OCI-M1 (cell line): ENCODE results near the gene PRXL2C.
"Not testable (repeated sequence)": the region's sequence is repeated elsewhere in the genome, so short reads cannot be mapped to it uniquely, and the experiment has no call there.

Experiments used
- DNase-seq: peaks from one replicate; lab custom pipeline; 2025; lab: John Stamatoyannopoulos, UW

PRXL2C gene

DNA sequence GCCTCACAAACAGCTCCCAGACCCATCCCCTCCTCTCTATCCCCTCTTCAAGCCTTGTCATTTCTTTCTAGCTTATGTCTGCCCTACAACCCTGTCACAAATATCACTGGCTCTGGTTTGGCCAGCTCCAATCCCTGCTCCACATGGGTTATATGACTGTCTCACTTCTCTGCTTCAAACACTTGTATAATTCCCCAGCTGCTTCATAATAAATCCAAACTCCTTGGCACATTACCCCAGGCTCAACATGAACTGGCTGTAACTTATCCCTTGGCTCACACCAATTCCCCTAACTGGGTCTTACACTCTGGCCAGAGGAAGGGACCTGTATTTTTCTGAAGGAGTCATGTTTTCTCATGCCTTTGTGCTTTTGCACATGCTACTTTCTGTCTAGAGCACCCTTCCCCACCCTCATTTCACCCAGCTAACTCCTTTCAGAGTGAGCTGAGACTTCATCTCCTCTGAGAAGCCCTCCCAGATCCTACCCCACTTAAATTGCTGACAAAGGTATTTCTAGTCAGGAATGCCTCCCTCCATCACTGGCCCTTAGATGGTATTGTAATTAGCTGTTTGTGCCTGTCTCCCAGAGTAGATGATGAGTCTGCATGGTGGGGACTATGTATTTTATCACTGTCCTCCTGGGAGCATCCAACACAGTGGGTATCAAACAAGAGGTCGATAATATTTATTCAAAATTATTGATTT, 5.3 kb downstream of the PRXL2C start:
- DNase-seq = no peak

DNA sequence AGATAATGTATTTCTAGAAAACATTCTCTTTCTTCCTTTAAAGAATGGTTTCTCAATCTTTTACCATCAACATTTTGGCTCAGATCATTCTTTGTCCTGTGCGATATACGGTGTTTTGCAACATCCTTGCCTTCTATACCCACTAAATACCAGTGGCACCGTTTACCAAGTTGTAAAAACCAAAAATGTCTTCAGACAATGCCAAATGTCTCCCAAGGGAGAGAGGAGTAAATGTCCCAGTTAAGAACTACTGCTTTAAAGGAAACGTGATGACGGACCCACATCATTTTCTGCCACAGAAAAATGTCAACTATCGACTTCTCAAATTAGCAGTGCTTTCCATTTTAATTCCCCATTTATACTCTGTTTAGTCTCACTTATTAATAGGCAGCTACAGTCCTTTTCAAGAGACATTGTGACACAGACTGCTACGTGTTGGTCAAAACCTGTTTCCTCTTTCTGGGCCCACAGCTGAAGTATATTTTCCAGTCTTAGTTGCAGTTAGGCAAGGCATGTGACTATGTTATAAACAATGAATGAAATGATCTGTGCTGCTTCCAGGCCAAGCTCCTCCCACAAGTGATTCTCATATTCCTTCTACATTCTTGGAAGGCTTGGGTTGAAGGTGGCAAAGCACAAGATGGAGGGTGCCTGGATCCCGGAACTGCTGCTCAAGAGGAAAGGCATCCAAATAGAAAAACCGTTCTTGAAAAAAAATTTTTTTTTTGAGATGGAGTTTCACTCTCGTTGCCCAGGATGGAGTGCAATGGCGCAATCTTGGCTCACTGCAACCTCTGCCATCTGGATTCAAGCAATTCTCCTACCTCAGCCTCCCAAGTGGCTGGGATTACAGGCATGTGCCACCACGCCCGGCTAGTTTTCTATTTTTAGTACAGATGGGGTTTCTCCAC, 8.8 kb downstream of the PRXL2C start:
- peak; percentile 9 for DNase-seq

DNA sequence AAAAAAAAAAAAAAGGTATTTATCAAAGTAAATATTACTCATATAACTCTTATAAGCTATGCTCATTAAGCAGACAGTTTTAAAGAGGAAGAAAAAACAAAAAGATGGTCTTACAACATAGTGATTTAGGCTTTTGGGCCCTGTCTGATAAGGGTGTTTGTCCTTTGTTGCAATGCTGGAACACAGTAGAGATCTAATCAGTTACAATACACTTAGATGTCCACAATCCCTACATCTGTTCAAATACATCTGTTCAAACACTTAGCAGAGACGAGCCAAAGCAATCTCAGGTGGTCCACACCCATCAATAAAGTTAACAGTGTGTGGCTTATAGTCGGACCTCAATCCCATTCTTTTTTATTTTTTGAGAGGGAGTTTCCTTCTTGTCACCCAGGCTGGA, 11.0 kb downstream of the PRXL2C start:
- no peak for DNase-seq

DNA sequence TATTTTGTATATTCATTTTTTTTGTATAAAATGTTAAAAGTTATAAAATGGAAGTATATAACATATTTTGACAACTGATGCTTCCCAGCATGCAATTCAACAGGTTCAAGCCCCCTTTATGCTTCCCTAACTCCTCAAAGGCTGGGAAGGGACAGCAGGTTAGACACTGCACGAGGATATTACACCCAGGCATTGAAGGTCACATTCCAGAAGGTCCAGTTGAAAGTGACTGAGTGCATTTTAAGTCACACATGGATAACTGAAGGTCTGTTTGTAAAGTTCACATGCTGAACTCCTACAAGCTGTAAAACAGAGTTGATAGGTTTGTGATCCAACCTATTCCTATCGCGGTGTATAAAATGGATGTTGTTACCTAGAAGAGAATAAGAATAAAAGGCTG, 13.6 kb downstream of the PRXL2C start:
- no peak for DNase-seq

DNA sequence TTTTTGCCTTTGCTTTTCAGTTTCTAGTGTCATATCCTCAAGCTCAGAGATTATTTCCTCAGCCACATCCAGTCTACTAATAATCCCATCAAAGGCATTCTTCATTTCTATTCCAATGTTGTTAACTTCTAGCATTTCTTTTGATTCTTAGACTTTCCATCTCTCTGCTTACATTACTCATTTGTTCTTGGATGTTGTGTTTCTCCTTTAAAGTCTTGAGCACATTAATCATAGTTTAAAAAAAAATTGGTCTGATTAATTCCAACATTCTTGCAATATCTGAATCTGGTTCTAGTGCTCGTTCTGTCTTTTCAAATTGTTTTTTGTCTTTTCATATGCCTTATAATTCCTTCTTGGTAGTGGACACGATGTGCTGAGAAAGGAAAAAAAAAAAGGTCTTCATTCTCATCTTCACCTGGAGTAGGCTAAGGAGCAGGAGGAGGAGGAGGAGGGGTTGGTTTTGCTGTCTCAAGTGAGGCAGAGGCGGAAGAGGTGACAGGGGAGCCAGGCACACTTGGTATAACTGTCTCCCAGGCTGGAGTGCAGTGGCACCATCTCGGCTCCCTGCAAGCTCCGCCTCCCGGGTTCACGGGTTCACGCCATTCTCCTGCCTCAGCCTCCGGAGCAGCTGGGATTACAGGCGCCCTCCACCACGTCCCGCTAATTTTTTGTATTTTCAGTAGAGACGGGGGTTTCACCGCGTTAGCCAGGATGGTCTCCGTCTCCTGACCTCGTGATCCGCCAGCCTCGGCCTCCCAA, 16.3 kb downstream of the PRXL2C start:
- DNase-seq = no peak

DNA sequence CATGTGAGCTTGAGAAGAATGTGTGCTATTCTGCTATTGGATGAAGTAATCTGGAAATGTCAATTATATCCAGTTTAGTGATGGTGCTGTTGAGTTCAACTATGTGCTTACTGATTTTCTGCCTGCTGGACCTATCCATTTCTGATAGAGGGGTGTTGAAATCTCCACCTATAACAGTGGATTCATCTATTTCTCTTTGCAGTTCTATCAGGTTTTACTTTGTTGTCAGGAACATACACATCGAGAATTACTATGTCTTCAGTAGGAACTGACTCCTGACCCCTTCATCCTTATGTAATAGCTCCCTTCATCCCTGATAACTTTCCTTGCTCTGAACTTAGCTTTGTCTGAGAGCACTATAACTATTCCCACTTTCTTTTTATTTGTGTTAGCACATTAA, 18.7 kb downstream of the PRXL2C start:
- no peak for DNase-seq

DNA sequence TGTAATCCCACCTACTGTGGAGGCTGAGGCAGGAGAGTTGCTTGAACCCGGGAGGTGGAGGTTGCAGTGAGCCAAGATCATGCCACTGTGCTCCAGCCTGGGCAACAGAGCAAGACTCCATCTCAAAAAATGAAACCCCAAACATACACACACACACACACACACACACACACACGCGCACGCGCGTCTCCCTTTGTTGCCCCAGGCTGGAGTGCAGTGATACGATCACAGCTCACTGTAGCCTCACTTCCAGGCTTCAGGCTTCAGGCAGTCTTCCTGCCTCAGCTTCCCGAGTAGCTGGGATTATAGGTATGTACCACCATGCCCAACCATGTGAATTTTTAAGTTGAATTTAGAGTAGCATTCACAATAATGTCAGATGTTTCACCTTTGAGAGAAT, 21.5 kb downstream of the PRXL2C start:
- not testable (repeated sequence) for DNase-seq

DNA sequence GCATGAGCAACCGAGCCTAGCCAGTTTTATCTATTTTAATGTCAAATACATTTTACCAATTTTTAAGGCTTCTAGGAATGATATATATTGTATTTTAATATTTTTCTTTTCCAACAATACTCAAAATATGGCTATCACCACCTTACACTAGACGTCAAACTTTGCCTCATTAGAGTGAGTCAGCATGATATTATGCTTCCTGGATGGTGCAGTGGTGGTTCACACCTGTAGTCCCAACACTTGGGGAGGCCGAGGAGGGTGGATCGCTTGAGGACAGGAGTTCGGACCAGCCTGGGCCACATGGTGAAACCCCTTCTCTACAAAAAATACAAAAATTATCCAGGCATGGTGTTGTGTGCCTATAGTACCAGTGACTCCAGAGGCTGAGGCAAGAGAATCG, 28.2 kb downstream of the PRXL2C start:
- DNase-seq = no peak

DNA sequence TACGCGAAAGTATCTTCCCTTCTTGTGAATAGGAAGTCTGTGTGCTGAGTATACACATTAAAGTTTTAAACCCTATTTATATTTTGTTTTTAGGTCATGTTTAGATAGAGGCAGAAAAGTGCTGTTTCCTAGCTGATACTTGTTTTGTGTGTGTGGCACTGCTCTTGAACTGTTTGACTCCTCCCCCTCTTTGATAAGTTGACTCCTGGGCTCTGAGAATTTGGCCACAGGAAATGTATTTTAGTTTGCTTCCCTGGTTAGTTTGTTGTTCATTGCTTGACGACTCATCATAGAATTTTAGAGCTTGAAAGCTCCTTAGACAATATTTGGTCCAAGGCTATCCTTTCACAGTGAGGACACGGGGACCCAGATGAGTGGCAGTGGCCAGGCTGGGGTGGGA, 33.5 kb downstream of the PRXL2C start:
- no peak for DNase-seq

DNA sequence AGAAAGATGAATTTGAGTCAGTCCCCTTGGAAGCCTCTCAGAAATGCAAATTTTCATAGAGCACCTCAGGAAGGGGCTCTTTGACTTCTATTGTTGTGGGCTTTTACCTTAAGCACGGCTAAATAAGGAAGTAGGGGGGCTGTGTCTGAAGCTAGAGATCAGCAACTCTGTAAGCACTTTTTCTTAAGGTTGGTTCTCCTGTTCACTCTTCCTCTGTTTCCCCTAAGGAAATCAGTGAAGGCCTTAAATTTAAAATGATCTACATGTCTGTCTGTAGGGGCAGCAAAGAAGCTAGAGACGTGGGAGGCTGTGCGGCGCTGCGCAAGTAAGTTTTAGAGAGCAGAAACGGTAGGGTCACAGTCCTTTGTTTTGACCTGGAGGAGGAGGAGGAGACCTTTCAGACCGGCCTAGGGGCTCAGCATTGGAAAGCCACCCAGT, 34.3 kb downstream of the PRXL2C start:
- no peak for DNase-seq

DNA sequence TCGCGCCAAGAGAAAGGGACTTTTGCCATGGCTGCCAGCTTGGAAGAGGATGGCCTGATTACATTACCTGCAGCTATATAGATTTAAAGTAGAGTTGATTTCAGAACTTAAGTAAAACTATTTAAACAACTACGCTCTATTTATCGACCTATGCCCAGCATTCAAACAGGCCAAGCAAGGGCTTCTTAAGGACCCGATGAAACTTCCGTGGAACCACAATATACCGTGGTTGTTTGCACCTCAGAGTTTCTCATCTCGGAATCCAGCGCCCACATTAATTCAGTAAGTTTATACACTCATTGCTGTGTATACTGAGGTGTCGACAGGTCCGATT, 35.0 kb downstream of the PRXL2C start:
- DNase-seq = no peak

DNA sequence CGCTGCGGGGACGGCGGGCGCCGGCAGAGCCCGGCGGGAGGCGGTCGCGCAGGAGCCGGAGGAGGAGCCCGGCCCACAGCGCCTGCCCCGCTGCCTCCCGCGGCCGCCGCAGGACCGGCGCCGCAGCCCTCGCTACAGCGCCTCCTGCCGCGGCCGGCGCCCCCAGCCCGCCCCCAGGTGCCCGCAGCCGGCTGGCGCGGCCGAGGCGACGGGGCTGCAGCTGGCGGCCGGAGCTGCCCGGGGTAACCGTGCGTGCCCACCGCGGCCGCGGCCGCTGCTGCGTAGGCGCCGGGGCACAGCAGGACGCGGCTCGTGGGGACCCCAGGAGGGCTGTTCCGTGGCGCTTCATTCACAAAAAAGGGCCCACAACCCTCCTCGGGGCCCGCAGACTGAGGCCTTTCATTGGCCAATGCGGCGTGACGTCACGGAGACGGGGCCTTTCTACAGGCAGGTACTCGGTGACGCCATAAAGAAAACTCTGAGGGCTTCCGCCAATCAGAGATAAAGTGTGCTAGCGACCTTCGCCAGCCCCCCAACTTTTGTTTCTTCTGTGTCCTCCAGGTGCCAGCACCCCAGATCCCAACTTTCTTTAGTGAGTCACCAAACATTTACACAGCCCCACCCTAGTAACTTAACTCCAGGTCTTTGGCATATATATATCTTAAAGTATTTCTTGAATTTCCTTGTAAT, 35.5 kb downstream of the PRXL2C start, which contains the start of gene CDC14B:
Gene CDC14B (minus strand): TSS at position 353 of the 690 bp plus-strand sequence. CDS start 465 bp downstream, outside the sequence.
- DNase-seq = no peak

DNA sequence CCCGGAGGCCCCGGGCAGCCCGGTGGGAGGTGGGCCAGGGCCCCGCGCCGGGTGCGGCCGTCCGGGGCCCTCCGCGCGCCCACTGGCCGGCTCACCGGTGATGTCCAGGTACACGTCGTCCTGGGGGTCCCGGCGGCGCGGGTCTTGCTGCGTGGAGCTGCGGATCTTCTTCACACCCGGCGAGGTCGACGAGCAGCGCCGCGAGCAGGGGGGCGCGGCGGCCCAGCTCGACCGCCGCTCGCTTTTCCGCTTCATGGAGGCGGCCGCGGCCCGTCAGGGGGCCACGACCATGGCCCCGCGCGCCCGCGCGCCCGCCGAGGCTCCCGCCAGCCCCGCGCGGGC, 36.0 kb downstream of the PRXL2C start:
- no peak for DNase-seq

DNA sequence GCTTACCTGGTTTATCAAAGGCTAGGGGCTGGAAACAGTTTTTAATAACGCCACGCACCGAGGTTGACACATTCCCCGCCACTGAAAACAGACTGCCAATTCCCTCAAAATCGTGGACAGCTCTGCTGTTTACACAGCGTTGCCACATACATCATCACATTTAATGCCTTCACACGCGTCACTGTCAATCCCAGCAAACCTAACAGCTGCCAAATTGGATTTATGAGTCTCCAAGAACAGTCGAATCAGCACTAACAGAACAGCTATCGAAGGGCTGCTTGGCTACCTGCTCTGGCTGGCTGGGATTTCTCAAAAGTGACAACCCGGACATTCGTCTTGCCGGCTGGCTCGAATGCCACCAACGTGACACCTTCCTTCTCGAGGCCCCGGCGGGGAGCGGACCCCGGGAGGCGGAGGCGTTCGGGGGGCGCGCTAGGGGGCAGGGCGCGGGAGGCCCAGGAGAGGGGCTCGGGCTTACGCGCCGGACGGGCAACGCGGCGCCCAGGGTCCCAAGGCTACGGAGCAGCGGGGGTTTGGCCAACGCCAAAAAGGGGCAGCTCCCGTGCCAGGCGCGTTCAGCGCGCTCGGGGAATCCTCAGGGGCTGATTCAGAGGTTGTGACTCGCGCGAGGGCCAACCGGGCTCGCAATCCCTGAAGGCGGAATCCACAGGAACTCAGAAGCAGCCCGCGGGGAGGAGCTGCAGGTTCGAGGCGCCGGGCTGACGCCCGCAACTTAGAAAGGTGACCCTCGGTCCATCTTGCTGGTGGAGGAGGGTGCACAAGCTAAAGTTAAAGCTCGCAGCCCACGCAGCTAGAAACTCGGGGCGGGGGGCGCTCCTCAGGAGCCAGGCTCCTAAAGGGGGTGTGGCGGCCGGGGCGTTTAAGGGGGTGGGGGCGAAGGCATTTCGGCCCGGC, 36.7 kb downstream of the PRXL2C start:
- no peak for DNase-seq

DNA sequence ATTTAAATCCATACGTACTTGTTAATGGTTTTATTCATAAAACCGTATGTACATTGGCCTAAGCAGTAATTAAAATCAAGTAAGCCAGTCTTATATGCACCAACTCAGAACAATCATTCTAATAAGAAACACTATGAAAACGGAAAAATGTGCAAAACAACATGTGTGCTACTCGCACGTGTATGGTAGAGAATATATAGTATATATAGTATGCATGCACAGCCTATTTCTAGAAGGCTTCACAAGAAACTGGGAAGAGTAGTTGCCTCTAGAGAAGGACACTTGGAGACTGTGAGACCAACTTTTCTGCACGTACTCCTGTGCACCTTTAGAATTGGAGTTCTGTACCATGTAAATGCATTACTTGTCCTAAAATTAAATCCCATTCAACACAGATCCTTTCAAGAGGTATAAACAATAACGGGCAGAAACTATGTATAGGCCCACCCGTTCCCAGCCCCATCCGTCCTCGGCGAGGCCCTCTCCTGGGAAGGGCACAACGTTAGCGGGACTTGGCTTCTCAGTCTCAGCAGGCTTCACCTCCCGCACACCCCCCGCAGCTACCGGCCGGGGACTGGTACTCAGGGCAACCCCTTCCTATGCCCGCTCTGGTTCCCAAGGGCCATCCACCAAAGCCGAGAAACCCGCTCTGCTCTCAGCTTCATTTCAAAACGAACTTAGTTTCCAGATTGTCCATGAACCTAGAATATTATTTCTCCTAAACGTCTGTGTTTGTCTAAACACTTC, 37.5 kb downstream of the PRXL2C start:
- no peak for DNase-seq

DNA sequence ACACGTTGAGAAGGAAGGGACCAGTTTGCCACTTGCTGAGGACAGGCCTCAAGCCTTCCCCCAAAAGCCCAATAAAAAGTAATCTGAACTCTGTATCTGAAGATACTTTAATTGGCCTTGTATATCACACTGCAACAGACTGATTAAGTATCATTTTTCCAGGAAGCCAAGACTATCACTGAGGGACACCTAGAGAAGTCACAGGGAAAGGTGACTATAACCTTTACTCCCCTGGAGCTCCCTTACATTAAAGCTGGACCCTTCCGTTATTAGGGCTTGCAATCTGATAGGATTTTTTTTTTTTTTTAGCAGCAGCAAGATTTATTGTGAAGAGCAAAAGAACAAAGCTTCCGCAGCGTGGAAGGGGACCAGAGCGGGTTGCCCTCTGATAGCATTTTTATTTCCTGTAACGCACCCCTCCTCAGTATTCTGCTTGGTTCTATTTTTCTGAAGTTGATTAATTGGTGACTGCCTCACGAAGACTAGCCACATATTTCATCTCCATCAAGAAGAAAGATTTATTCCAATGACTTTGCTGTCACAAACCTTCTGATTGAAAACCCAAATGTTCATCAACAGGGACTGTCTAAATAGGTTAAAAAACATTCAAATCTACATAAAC, 38.2 kb downstream of the PRXL2C start:
- no peak for DNase-seq

DNA sequence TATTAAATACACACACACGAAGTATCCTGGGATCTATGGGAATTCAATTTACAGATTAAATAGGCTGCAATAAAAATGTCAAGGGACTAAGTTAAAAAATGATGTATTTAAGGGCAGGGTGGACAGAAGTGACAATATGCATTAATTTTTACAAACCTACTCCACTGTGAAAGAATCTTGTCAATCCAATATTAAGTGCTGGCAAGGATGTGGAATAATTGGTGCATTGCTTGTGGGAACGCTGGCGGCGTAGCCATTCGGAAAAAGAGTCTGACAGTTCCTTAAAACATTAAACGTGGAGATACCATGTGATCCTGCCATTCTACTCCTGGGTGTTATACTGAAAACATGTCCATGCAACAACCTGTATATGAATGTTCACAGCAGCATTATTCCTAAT, 39.7 kb downstream of the PRXL2C start:
- DNase-seq = no peak

DNA sequence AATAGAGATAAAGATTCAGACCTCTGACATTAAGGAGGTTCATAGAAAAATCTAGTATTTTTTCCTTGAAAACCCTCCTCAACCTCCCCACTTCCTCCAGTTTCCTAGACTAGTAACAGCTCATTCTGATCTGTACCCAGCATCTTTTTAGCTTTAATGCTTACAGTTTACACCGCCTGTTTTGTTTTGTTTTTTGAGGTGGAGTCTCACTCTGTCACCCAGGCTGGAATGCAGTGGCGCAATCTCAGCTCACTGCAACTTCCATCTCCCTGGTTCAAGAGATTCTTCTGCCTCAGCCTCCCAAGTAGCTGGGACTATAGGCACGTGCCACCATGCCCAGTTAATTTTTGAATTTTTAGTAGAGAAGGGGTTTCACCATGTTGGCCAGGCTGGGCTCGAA, 40.5 kb downstream of the PRXL2C start:
- DNase-seq = not testable (repeated sequence)

DNA sequence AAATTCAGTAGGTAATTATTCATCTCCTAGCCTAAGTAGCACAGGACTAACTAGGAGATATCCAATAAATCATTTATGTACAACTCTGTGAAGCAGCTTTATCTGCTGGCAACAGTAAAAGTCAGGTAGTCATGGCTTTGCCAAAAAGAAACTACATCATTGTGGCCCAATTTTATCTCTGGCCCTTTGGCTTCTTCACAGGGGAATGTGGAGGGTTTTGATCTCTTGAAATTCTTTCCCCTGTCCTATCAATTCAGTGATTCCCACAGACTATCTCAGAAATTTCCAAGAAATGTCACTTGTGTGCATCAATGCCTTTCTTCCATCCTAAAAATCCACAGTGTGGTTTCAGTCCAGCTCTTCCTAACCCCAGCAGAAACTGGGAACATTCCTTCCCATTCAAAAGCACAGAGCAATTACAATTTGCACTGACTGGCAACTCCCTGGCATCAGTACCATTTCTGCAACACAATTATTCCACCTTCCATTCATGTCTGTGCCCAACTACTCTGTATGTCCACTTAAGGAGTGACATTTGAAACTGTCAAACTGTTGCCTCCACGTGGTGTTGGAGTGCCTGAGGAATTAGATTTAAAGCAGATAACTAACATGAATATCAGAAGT, 42.0 kb downstream of the PRXL2C start:
- no peak for DNase-seq
